HG03460 (cell line): Measurements from ENCODE around the gene RGMA.
"Not testable (repeated sequence)": the region's sequence is repeated elsewhere in the genome, so short reads cannot be mapped to it uniquely, and the experiment has no call there.

Experiments used
- ATAC-seq: cut with Tn5 transposase; IDR thresholded peaks from one replicate; pipeline ENCODE4 v1.9.1; 2021; ENCODE audit not compliant: unreplicated experiment

Gene RGMA

DNA sequence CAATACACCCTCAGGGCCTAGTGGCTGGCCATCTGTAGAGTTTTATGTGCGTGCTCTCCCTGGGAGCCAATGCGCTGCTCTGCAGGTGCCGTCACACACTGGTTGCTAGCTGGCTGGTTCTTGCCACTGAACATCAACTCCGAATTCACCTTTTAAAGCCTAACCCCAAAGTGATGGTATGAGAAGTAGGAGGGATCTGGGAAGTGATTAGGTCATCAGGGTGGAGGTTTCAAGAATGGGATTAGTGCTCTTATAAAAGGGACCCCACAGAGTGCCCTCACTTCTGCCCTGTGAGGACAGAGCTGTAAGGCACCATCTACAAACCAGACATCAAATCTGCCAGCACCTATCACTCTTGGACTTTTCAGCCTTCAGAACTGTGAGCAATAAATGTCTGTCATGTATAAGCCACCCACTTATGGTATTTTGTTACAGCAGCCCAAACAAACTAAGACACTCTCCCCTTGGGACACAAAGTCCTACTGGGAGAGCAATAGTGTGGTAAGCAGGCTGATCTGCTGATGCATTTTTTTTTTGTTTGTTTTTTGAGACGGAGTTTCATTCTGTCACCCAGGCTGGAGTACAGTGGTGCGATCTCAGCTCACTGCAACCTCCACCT, 20.3 kb downstream of the RGMA start:
- ATAC-seq: no peak

DNA sequence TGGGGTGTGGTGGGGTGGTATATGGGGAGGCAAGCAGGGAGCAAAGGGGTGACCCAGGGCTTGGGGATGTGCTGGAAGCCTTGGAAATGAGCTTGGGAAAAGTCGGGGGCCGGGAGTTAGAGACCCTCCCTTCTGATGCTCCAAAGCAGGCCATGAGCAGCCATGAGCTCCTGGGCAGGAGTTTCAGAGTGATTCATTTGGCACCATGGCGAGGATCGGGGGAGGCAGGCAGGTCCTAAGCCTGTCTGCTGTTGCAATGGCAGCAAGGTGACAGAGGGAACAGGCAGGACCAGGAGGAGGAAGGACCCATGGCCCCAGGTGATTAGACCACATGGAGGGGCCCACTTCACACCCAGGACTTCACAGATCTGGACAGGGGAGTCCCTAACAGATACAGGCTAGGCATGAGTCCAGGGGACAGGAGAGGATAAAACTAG, 21.3 kb downstream of the RGMA start:
- no peak for ATAC-seq

DNA sequence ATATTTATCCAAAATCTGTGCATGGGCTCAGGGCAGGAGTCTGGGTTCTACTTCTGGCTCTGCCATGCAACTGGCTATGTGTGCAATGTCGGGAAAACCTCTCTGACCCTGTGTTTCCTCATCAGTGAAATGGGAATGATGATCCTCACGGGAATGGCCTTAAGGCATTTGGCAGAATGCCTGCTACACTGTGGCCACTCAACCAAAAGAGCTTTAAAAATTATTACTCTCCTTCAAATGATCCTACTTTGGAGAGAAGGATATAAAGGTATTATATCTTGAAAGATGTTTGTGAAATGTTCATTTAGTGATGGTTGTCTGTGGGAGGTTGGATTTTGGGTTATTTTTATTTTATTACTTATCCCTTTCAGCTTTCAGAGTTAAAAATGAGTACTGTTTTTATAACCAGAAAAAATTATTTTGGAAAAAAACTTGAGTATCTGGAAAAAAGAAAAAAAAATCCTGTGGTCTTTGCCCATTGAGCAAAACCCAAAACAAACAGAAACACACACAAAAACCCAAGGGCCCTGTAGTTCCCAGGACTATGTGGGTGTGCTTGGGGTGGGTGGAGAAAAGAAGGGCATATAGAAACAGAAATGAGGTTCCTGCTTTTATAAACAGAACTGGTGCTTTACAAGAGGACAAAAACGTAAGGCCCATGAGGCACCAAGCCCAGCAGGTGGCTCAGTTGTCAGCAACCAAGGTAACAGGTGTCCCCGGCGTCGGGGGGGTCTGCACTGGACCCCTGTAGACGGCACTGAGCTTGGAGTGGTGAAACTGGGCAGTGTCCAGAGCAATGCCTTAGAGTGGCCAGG, 22.0 kb downstream of the RGMA start:
- no peak for ATAC-seq

DNA sequence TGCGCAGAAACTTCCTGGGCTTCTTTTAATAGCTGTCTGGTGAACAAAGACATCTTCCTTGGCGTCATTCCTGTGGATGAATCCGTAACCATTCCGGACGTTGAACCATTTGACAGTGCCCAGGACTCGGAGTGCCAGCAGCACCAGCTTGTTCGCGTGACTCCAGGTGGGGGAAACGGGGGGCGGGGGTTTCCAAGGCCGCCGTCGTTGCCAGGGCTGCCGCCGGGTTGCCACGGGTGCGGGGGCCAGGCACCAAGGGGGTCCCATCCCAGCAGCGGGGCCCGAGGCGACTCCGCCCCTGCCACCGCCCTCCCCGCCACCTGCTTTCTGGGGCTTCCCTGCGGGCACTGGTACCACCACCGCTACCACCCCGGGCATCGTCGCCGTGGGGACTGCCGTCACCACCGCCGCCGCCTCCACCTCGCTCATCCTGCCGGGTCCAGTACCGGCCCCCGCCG, 22.8 kb downstream of the RGMA start:
- ATAC-seq: no peak

DNA sequence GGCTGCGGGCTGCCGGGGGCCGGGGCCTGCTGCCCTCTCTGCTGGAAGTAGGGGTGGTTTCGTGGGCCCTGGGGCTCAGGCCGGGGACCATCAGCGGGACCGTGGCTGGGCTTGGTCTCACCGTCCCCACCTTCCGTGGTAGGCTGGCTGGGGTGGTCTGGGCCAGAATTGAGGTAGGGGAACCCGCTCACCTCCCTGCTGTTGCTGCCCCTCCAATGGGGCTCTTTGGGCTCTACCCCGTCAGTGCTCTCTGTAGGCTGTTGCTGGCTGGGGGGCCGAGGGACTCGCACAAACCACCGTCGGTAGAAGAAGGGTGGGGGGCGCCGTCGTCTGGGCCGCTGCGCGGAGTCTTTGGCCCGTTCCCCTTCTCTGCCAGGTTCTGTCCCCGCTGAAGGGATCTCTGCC, 23.4 kb downstream of the RGMA start:
- ATAC-seq: no peak

DNA sequence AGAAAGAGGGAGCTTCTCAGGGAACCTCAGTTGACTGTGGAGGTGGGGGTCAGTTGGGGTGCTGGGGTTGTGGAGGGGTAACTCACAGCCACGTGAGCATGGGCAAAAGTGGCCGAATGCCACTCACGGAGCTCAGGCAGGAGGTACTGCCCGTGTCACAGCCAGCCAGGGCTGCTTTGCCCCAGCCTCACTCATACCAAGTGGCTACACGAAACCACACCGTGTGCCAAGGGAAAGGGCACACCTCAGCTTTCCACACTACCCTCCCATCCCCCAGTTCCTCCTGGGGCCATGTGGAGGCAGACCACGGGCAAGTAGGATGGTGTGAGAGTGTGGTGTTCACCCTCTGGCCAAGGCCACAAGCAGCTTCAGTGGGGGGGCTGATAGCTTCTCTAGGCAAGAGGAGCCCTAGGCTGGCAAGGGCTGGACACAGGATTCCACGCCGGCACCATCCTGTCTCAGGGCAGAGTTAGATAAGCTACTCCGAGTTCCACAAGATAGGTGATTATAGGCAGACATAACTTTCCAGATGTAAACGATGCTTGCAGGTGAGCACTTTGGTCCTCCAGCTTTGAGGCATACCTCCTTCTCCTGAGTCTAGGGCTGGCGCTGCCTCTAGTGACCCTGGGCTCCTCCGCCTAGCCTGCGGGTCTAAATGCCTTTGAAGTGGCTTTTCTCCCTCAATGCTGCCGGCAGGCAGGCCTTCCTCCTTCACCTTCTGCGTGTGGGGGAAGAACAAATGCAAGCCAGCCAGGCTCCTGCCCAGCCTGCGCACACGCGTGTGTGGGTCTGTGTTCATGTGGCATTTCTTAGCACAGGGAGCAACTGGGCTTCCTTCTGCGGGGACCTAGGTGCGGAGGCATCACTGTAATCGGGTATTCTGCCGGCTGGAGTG, 25.0 kb downstream of the RGMA start:
- no peak for ATAC-seq

DNA sequence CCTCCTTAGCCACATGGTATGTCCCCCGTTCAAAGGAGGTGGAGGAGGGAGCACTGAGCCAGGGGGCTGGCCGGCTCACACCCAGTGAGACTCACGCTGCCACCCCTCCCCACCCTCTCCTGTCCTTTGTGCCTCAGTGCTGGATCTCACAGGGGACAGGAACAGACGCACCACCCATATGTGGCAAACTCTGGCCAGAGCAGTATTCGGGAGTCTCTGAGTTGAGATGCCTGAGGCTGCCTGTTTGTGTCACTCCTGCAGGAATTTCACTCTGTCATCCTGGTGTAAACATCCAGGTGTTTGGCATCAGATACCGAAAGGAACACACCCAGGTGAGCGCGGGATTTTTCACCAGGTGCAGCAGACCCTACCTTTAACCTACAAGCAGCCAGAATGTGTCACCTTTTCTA, 25.7 kb downstream of the RGMA start:
- no peak for ATAC-seq

DNA sequence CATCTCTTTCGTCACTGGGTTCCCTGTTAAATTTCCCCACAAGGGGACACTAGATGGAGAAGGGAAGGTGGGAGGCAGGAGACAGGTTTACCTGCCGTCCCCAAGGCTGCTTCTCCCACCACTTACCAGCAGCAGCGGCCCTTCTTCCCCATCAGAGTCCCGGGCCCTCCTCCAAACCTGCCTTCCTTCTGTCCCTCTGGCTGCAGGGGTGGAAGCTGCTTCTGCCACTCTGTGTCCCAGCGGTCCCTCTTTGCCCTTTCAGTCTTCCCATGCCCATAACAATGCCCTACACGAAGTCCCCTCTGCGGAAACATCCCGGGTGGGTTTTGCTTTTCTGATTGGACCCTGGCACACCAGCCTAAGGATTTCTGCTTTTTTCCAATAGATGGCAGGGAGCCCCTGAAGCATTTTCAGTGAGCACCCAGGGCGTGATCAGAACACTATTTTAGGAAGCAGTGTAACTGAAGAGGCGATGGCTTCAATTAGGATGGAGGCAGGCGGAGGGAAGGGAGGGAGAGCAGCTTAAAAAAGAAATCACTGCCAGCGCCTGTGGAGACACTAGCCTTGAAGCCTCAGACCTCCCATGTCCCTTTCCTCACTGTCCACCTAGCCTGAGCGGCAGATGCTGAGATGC, 26.3 kb downstream of the RGMA start:
- not testable (repeated sequence) for ATAC-seq

DNA sequence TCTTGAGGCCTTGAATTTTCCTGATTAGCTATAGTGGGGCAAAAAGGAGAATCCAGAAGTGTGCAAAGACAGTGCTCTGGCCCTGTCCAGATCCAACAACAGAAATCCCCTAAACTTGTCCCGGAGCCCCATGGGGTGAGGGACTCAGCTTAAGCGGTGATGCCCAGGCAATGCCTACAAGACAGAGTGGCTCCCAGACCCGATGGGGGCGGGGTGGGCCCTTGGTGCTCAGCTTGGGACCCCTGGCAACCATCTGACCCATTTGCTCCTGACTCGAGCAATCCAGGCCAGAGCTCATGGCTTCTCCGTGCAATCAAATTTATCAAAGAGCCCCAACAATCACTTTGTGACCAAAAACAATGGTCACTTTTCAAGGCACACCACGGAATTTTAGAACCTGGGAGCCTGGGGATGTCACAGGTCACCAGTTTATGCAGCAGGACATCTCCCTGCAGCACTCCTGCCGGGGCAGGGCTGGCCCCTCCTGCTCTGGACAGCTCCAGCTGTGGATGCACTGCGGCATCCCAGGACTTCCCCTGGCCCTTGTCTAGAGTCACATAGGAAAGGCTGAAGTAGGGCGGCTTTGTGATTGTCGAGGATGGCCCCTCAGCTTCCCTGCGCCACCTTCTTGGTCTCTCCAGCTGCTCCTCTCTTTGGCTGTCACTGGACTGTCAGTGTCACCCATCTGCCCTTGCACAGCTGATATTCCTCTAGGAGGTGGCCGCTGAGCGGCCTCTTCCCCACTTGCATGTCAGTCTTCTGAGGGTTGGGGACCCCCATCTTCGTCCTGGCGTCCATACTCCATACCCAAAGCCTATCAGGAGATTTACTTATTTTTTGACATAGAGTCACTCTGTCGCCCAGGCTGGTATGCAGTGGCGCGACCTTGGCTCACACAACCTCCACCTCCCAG, 28.4 kb downstream of the RGMA start:
- ATAC-seq: no peak

DNA sequence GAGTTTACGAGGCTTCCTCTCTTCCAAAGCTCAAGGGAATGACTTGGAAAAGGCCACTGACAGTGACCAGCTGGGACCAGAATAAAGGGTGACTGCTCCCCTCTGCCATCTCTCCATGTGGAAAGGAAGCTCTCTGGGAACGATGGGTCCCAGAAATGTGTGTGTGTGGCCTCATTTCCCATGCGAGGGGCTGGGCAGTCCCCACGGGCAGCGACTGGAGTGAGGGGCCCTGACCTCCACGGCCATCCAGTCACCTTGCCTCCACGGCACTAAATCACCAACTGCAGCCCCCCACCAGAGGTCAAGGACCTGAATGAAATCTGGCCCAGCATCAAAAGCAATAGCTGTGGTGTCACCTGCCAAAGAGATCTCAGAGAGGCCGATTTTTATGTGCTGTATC, 29.6 kb downstream of the RGMA start:
- ATAC-seq: no peak

DNA sequence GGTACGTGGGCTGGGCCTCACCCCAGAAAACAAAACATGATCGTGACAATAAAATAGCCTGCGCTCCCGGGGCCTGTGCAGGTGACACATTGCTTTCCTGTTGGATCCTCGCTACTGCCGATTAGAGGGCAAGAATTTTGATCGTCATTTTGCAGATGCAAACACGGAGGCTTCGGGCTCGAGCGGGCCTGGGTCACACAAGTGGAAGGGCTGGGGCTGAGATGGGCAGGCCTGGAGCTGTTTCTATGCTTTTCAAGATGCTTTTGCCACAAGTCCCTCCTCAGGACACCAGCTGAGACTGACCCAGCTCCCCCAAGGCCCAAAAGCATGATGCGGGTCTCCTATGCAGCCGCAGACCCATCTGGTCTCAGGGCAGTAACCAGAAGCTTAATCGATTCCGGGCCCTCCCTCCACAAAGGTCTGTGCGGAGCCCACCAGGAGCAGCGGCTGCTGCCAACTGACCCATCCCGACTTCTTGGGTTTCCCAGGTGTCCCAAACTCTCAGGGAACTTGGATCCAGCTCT, 30.0 kb downstream of the RGMA start:
- ATAC-seq: no peak

DNA sequence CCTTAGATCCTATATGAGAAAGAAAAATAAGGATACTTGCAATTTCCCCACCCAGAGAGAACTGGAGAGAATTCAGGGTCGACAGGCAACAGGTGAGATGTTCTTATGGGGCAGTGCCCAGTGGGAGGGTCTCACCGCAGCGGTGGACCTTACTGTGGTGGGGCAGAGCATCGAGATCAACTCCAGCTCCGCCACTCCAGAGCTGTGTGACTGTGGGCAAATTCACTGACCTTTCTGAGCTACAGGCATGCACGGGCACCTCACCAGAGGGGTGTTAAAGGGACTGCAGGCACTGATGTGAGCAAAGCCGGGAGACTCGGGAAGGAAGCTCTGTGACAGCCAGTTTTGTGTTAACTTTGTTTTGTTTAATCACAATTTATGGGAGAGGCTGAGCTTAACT, 30.9 kb downstream of the RGMA start:
- no peak for ATAC-seq

DNA sequence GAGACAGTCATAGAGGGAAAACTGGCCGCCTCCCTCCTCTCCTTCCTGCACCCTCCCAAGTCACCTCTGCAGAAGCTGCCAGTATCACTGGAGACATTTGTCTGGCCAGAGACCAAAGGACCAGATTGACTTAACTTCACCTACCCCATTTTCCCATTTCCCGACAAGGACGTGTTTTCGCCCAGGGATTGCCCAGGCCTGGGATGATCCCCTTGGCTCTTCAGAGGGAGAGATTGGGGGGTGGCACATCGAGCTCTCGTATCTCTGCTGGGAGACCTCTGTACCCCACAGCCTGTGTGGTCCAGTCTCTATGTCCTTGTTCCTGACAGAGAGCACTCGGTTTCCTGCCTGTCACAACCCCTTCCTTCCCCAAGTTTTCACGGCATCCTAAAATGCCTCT, 31.4 kb downstream of the RGMA start:
- no peak for ATAC-seq

DNA sequence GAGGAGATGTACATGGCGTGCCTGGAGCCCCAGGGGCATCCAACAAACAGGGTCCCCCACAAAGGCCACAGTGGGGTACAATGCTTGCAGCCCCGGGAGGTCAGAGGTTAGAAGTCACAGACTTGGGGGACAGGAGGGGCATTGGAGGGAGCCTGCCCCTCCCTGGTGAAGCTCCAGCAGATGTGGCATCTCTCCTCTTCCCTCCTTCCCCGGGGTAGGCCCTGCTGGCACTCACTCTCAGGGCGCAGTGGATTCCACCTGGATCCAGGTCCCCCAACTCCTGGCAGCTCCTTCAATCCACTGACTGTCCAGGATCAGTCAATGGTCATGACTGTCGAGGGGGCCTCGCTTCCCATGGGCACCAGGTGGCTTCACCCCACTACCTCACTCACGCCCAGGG, 32.2 kb downstream of the RGMA start:
- ATAC-seq: no peak

DNA sequence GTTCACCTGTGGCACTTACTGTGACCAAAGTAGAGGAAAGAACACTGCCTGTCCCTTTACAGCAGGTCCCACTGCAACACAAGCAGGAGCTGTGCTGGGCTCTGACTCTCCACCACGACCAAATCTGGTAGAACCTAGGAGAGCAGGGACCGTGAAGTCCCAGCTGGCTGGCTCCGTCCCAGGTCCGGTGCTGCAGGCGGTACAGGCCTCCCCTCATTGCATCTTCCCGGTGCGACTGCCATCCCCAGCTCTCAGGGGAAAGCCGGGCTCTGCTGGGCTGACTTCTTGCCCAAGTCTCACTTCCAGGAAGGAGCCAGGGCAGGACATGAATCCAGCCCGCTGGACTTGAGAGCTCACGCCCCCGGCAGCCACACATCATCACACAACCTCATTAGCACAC, 33.8 kb downstream of the RGMA start:
- ATAC-seq: no peak

DNA sequence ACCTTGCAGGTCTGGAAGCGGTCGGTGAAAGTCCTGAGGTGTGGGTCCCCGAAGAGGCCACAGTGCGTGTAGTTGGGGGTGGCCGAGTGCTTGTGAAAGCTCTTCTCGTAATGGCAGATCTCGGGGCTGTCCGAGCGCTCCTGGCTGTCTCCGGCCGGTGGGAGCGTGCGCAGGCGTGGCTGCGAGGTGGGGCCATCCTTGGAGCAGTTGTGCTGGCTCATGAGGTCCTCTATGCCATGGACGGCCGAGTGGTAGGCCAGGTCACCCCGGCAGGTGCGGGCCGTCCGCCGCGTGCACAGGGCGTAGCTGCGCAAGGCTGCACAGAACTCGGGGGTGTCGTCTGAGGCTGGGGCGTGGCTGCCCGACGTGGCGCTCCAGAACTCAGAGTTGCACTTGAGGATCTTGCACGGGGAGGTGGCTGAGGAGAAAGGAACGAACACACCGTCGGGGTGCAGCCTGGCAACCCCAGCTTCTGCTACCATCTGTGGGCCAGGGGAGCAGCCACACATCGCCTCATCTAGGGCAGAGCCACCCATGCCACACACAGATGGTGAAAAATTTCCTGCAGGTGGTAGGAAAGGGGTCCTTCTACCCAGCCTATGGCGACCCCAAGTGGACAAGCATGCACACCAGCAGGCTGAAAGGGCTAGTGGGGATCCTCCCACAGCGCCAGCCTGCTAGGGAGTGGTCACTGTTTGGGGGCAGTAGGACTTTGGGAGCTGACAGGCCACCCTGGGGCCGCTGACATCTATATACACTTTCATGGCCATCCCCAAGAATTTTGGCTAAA, 36.7 kb downstream of the RGMA start:
- ATAC-seq: no peak

DNA sequence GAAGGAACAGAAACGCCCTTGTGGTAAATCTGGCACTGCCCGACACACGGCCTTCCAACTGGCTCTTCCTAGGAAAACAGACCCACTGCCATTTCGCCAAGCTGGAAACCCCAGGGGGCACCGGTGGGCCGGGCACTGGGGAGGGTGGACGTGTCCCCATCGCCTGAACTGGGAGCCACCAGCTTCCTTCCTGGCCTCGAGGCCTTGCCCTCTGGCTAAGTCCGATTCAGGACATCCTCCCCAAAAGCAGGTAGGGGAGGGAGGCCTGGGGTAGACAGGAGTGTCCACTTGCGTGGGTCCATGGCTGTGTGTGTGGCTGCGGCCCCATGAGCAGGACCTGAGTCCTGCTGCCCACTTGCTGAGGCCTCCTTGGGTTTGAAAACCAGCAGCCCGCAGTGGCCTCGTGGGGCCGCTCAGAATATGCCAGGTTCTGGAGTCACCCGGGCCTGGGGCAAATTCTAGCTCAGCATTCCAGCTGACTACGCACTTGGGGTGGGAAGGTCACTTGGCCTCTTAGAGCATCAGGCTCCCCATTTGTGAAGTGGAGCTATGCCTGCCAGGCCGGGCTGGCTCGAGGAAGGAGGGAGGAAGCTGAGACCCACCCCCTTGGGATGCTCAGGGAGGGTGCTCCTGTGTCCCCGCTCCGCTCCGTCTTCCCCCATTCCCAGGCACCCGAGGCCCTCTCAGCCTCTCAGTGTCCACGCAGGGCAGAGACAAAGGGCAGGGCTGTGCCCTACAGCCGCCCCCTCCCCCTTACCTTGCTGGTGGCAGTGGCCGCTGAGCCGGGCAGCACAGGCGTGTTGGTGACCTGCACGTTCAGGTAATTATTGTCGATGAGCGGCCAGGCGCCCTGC, 37.5 kb downstream of the RGMA start:
- no peak for ATAC-seq

DNA sequence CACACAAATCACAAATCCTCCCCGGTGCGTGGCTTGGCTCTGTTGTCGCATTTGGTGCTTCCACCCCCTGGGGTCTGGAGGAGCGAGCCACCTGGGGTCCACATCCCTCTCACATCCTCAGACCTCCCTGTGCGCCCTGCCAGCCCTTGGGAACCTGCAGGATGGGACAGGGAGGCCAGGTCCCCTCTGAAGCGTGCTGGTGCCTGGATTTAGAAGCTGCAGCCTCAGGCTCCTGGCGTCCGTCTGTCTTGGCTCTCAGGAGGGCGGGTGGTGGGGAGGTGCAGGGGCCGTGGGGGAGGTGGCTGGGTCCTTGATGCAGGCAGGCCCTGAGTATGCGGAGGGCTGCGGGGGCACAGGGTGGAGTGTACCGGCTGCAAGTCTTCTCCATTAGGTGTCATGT, 38.4 kb downstream of the RGMA start:
- no peak for ATAC-seq
